Measurements from ENCODE around the gene BMP7.

Gene BMP7

DNA sequence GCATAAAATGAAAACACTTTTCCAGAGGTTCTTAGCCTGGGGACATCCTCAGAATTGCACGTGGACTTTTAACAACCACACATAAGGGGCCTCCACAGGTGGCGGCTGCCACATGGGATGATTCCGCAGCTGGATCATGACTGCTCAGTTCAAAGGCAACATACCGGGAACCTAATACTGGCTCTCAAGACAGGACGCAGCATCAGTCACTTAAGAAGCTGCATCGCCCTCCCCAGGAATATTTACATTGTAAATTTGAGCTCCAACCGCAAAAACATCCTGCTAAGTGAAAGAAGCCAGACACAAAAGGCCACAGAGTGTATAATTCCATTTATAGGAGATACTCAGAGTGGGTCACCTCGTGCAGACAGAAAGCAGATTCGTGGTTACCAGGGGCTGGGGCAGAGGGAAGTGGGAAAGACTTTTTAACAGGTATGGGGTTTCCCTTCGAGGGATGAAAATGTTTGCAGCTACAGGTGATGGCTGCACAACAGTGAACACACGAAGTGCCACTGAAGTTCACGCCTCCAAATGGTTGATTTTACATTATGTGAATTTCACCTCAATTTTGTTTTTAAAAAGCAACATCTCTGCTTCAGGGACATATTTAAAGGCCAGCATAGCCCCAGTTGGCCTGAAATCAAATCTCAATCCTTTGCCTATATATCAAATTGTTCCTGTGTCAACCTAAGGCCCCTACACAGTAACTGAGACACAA lies 141.5 kb downstream of the BMP7 start:
- DNase-seq (ENCODE audit: low read depth) = no peak

DNA sequence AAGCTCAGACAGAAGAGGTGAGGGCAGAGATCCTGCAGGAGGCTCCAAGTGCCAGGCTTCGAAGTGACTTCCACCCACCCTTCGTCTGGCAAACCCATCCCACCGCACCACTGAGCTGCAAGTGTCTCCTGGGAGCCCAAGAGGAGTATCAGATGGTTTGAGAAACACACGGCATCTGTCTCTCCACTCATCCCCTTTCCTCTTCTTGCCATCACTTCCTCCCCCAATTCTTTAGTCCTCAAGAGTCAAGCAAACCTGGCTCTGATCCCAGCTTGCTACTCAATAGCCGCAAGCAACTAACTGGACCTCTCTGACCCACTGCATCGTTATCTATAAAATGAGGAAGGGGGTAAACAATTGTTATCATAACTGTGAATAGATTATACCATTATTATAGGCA lies 142.1 kb downstream of the BMP7 start:
- no peak for DNase-seq (ENCODE audit: low read depth)

DNA sequence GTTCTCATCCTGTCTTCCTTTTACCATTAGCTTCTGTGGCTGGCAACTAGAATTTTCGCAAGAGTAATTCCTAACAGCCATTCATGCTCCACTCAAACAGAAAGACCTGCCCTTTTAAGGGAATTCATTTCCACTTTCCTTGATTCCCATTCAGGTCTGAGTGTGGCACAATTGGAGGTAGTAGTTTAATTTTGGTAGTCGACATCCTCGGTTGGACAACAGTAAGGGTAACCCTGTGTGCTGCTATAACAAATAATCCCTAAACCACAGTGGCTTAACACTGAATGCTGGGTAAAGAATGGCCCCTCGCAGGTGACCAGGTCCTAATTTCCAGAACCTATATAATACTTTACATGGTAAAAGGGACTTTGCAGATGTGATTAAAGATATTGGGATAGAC lies 142.9 kb downstream of the BMP7 start:
- no peak for DNase-seq (ENCODE audit: low read depth)

DNA sequence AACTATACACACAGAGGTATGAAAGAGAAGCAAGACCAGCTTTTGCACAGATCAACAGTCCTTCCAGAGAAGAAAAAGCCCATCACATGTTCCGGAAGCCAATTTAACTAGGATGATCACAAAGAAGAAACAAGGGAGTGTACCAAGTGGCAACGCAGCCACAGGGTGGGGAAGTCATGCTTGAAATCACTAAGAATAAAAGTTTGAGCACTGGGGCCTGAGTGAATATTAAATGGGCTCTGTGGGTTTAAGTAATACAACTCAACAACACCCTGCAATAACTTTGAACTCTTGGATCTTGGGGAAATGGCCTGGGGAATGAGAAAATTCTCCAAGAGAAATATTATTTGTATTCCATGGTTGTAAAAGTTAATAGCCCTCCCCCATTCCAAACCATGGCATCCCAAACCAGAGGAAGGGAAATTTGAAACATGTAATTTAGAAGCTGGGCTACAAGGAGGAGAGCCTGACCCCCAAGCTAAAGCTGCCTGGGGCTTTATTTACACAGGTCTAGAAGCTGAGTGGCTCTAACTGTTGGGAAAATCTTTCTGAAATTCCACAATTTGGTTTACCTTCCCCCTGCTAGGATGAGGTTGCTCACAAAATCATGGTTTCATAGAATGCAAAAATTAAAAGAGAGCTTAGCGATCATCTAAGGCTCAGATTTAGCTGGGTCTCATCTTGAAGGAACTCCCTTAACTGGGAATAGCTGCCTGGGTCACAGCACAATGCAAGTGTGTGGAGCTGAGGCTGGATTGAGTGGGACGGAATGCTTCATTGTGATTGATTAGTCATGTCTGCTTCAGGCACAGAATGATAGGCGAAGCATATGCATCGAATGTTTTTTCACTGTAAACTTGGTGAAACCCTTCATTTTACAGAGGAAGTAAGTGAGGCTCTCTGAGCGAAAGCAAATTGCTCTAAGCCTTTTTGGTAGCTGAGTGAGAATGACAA lies 143.6 kb downstream of the BMP7 start:
- no peak for DNase-seq (ENCODE audit: low read depth)

DNA sequence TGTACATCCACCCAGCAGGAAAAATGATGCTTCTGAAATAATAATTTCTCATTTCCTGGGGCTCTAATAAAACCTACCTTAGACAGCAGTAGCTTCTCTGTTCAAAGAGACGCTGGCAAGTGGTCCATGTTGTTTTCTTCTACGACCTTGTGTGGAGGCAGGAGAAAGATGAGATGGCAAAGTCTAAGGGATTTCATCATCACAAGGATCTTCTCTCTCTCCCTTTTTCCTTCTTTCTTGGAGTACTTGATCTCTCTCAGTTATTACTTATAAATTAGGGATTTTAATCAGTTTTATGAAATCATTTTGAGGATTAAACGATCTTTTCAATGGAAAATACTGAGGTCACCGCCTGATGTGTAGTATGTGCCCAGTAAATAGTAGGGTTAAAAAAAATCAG lies 147.5 kb downstream of the BMP7 start:
- no peak for DNase-seq (ENCODE audit: low read depth)

All from fibroblast of gingiva (primary cell).